Left colon (tissue), 2 donors: Measurements from ENCODE around the gene NR6A1. TPM values are rescaled to one million over a fixed set of nuclear protein-coding genes. Genes with fewer than 3 reads are reported as not detected.

Source experiments
- microRNA-seq, 2 donors: library from miRNA; unstranded; fragments of <30 nt; microRNA quantifications; one replicate each; pipeline versions ENCODE4 v1.1.0 to v1.2.0, GENCODE V29; 2020
- total RNA-seq, 2 donors: library from RNA; stranded (reverse); fragmentation: NEBNext Ultra II Directional; extraction: Animal tissue kit (Norgen Biotek cat#: 25700); gene quantifications; one replicate each; pipeline ENCODE4 v1.2.1, GENCODE V29; 2021
- donor health status: DM: no; HTN: no; CAD: no.
- donor health status: DM: yes; HTN: yes; CAD: no.

NR6A1 gene
- total RNA-seq, 2 donors from 2014 or later = 4.6 to 7.1 TPM

Small RNA genes lying within 50 kb of the gene (microRNA-seq; reads per million reads assigned to microRNA genes)
- 94.4 to 408 reads per million in 2 donors for gene MIR181A2
- gene MIR181B2 = 207 to 281 reads per million in 2 donors

Other genes starting within 250 kb of the NR6A1 start
- 10 to 100 TPM in 1 of 2 donors, 1 to 10 TPM in 1; 3.3 to 12.7 TPM for gene OLFML2A, start 5.8 kb upstream of the NR6A1 start, total RNA-seq
- not detected for gene WDR38, start 82.1 kb upstream of the NR6A1 start, total RNA-seq
- 100 to 1,000 TPM; 771 to 811 TPM for gene RPL35, start 90.6 kb upstream of the NR6A1 start, total RNA-seq
- 10 to 100 TPM; 43.4 to 51.6 TPM for gene ARPC5L, start 90.8 kb upstream of the NR6A1 start, total RNA-seq
- 10 to 100 TPM; 26.4 to 30.5 TPM for gene GOLGA1, start 169.8 kb upstream of the NR6A1 start, total RNA-seq